22Rv1 (cell line): ENCODE data around the gene TUBA1A.

ENCODE experiments used
- CTCF ChIP-seq: fragments of 450-650 bp; IDR thresholded peaks from 2 replicates; pipeline ENCODE4 v1.5.1; 2017; ENCODE audit warnings: mild to moderate bottlenecking
- ZFX ChIP-seq: fragments of 450-650 bp; IDR thresholded peaks from 2 replicates; pipeline ENCODE4 v1.6.1; 2017; ENCODE audit warnings: antibody characterized with exemption, borderline replicate concordance

GRCh38 chr12:49223122-49223521, 34.2 kb upstream of the TUBA1A start:
- no peak for TF ChIP-seq CTCF
- no peak for TF ChIP-seq ZFX
